Prostate gland (tissue), 2 donors: ENCODE results near the gene CELSR2. TPM values are rescaled to one million over a fixed set of nuclear protein-coding genes. Genes with fewer than 3 reads are reported as not detected.

Source experiments
- DNase-seq: peaks from one replicate; pipeline ENCODE4 v3.0.0-alpha.2; 2019; ENCODE audit warnings: low spot score
- H3K27ac ChIP-seq, 2 donors: fragments of 200-600 bp; sonication (generic); 2 replicates each; pipeline ENCODE4 v1.5.1; 2017 to 2019
- H3K27me3 ChIP-seq: fragments of 200-600 bp; sonication (generic); replicated peaks from 2 replicates; pipeline ENCODE4 v1.5.1; 2019; ENCODE audit not compliant: insufficient read depth
- H3K36me3 ChIP-seq, 2 donors: fragments of 200-600 bp; sonication (generic); 1 replicate in 1 of 2; 2 replicates in 1 of 2; pipeline versions ENCODE4 v1.5.1 to v1.8.1; 2017 to 2019
- H3K4me1 ChIP-seq: fragments of 200-600 bp; sonication (generic); replicated peaks from 2 replicates; pipeline ENCODE4 v1.5.1; 2019
- H3K4me3 ChIP-seq, 2 donors: fragments of 200-600 bp; sonication (generic); 2 replicates each; pipeline ENCODE4 v1.5.1; 2017 to 2019
- H3K9me3 ChIP-seq: fragments of 200-600 bp; sonication (generic); 2 replicates; pipeline ENCODE4 v1.5.1; 2017
- POLR2A ChIP-seq: fragments of 450-650 bp; IDR thresholded peaks from one replicate; pipeline ENCODE4 v1.6.1; 2016; ENCODE audit warnings: antibody characterized with exemption, mild to moderate bottlenecking
- POLR2AphosphoS5 ChIP-seq: sonication (generic); formaldehyde crosslinking; IDR thresholded peaks from one replicate; pipeline ENCODE4 v1.6.1; 2017; ENCODE audit warnings: antibody characterized with exemption
- WGBS: methylation state at CpG from one replicate; pipeline ENCODE4 v1.1.5; 2018; 5-methylcytosine and 5-hydroxymethylcytosine counted together
- intact Hi-C: fragments of 100-400 bp; cut with DNase I; formaldehyde crosslinking; loops from one replicate; pipeline ENCODE4 v1.14.2; 2022
- total RNA-seq, 2 donors: library from RNA; depleted of rRNA; stranded (reverse); fragments of >200 nt; gene quantifications; one replicate each; pipeline ENCODE4 v1.1.0, GENCODE V29; 2016
- TF ChIP-seq, protein P1 (sequence below), 4 experiments: fragments of 200-600 bp in 2 of 4; fragments of 450-650 bp in 2 of 4; sonication (generic) in 2 of 4; IDR thresholded peaks; 1 replicate in 3 of 4; 2 replicates in 1 of 4; pipeline ENCODE4 v1.5.1; 2016 to 2019; ENCODE audit warnings: antibody characterized with exemption in 4 of 4, mild to moderate bottlenecking in 2 of 4, moderate library complexity in 2 of 4

CELSR2 gene
- total RNA-seq, 2 donors from 2014 or later: 18.8 to 118 TPM

DNA sequence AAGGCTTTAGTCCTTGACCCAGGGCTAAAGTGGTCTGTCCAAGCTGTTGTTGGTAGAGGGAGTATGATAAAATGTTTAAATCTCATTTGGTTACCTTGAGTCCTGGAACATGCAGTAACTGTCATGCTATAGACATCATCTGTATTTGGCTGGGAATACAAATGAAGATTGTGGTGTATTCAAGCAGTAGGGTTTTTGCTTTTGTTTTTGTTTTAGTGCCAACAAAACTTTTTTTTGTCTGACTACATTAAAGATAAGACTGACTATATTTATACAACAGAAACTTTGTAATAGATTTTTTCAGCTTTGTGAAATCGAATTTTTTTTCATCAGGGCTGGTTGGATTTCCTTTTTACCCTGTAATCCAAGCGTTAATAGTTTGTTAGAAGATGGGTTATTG, 43.0 kb upstream of the CELSR2 start:
- no peak for DNase-seq
- 45% methylated on average over 2 of the region's 2 CpGs for WGBS
- Histone ChIP-seq H3K4me3 (no peak overlapping the region), H3K9me3 (no peaks in the 10 kb centered on the region), H3K4me1 (no peaks in the 10 kb centered on the region), H3K36me3 (no peaks in the 10 kb centered on the region), H3K27me3 (no peaks in the 10 kb centered on the region), H3K27ac (no peak overlapping the region)
- intact Hi-C loops: no loop called here
- TF ChIP-seq POLR2A (no peak), POLR2AphosphoS5 (no peak)
- TF ChIP-seq, protein P1, sequence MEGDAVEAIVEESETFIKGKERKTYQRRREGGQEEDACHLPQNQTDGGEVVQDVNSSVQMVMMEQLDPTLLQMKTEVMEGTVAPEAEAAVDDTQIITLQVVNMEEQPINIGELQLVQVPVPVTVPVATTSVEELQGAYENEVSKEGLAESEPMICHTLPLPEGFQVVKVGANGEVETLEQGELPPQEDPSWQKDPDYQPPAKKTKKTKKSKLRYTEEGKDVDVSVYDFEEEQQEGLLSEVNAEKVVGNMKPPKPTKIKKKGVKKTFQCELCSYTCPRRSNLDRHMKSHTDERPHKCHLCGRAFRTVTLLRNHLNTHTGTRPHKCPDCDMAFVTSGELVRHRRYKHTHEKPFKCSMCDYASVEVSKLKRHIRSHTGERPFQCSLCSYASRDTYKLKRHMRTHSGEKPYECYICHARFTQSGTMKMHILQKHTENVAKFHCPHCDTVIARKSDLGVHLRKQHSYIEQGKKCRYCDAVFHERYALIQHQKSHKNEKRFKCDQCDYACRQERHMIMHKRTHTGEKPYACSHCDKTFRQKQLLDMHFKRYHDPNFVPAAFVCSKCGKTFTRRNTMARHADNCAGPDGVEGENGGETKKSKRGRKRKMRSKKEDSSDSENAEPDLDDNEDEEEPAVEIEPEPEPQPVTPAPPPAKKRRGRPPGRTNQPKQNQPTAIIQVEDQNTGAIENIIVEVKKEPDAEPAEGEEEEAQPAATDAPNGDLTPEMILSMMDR (IDR thresholded peaks at IDR 0.05): no peak

DNA sequence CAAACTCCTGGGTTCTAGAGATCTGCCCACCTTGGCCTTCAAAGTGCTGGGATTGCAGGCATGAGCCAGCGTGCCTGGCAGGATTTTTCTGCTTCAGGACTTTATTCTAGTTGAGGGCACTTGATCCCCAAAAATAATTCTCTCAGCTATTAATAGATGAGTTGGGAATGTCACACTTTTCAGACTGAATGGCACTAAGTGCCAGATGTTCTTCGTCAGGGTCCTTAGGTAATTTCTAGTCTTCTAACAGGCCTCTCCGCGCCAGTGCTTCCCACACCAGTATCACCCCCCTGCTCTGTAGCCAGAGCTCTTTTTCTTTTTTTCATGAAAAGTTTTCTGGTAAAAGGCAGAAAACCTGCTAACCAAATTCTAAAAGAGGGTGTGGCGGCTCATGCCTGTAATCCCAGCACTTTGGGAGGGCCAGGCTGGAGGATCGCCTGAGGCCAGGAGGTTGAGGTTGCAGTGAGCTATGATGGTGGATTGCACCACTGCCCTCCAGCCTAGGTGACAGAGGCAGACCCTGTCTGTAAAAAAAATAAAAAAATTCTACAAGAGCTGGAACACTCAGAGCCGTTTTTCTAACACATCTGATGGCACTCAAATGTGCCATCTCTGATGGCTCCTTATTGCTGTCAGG, 41.8 kb upstream of the CELSR2 start:
- 82% methylated on average over 7 of the region's 7 CpGs for WGBS

DNA sequence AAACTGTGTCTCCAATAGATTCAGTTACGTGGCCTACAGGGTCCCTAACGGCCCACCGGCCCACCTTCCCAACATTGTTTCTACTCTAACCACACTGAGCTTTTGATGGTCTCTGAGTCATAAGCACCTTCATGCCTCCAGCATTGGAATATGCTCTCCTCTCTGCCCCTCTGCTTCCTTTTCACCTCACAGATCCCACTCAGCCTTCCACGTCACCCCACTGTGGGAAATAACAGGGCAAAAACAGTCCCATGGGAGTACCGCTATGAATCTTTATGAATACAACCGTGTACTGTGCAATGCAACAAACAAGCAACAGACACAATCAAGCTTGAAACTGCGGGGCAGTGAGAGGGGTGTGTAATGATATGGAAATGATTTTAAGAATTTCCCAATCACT, 40.9 kb upstream of the CELSR2 start:
- no peaks in the 10 kb centered on the region for H3K27me3 ChIP-seq
- H3K4me3 ChIP-seq: no peak overlapping the region
- no peak for TF ChIP-seq POLR2AphosphoS5
- TF ChIP-seq, protein P1 (IDR thresholded peaks at IDR 0.05): no peak
- TF ChIP-seq POLR2A: no peak
- H3K36me3 ChIP-seq: no peaks in the 10 kb centered on the region
- H3K27ac ChIP-seq: no peak overlapping the region
- 77% methylated on average over 7 of the region's 7 CpGs for WGBS
- H3K9me3 ChIP-seq: no peaks in the 10 kb centered on the region
- no peaks in the 10 kb centered on the region for H3K4me1 ChIP-seq
- intact Hi-C loops: no loop called here
- DNase-seq: no peak

More for the DNA sequence above, 41.8 kb upstream of the CELSR2 start:
- Histone ChIP-seq H3K4me1 (no peaks in the 10 kb centered on the region), H3K27ac (no peak overlapping the region), H3K9me3 (no peaks in the 10 kb centered on the region), H3K36me3 (no peaks in the 10 kb centered on the region), H3K4me3 (no peak overlapping the region), H3K27me3 (no peaks in the 10 kb centered on the region)
- no peak for TF ChIP-seq POLR2A
- TF ChIP-seq, protein P1 (IDR thresholded peaks at IDR 0.05): no peak
- no peak for TF ChIP-seq POLR2AphosphoS5
- intact Hi-C loops: no loop called here
- DNase-seq: no peak

DNA sequence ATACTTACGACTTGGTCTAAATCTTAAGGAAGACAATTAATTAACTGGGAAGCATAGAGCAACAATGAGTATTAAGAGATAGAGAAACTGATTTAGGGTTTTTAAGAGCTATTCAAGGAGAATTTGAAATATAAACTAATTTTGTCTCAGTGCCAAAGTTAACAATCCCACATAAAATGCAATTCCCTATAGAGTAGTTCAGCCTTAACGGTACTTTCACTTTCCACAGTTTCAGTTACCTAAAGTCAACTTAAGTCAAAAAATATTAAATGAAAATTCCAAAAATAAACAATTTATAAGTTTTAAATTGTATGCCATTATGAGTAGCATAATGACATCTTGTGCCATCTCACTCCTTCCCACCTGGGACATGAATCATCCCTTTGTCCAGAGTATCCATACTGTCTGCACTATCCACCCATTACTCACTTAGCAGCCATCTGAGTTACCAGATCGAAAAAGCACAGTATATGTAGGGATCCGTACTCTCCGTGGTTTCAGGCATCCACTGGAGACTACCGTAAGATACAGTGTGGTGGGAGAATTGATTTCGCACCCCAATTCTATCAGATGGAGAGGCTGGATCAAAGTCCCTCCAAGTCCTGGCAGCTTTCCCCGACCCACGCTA, 40.4 kb upstream of the CELSR2 start:
- no peak for DNase-seq
- TF ChIP-seq POLR2AphosphoS5 (no peak), POLR2A (no peak)
- TF ChIP-seq, protein P1 (IDR thresholded peaks at IDR 0.05): no peak
- WGBS: 63% methylated on average over 9 of the region's 9 CpGs
- Histone ChIP-seq H3K4me1 (no peaks in the 10 kb centered on the region), H3K4me3 (no peak overlapping the region), H3K27me3 (no peaks in the 10 kb centered on the region), H3K9me3 (no peaks in the 10 kb centered on the region), H3K36me3 (no peaks in the 10 kb centered on the region), H3K27ac (no peak overlapping the region)
- intact Hi-C loops: no loop called here

DNA sequence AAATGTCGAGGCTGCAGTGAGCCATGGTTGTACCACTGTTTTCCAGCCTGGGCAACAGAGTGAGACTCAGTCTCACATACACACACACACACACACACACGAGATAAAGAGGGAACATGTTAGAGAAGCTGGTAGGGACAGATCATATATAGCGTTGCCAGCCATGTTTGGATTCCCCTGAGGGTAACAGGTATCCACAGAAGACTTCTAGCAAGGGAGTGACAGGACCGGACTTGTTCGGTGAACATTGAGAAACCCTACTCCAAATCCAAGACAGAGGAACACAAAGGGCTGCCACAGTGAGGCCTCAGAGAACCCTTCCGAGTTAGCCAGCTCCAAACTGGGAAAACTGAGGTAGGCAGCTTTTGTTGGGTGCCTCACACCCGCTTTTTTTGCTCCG, 39.3 kb upstream of the CELSR2 start:
- Histone ChIP-seq H3K9me3 (no peaks in the 10 kb centered on the region), H3K36me3 (no peaks in the 10 kb centered on the region), H3K27me3 (no peaks in the 10 kb centered on the region), H3K27ac (no peak overlapping the region), H3K4me3 (no peak overlapping the region), H3K4me1 (no peaks in the 10 kb centered on the region)
- DNase-seq: peak; percentile 47
- TF ChIP-seq, protein P1 (IDR thresholded peaks at IDR 0.05): no peak
- no peak for TF ChIP-seq POLR2AphosphoS5
- no peak for TF ChIP-seq POLR2A
- intact Hi-C loops: loop anchor here (5.0 kb wide), 2 partner anchors 98 to 248 kb away; partner anchors contain the start of genes CLCC1 and ELAPOR1
- WGBS: 63% methylated on average over 8 of the region's 8 CpGs
